Epidermal melanocyte (primary cell): ENCODE data around the gene OTOS.

Experiments
- DNase-seq: peaks from one replicate; pipeline ENCODE4 v3.0.0; 2011; ENCODE audit warnings: low spot score; ENCODE audit not compliant: insufficient read length

Gene OTOS

GRCh38 chr2:240137596-240138253 is 2.7 kb downstream of the OTOS start:
- no peak for DNase-seq

GRCh38 chr2:240136671-240137292 is 3.7 kb downstream of the OTOS start:
- DNase-seq: no peak

GRCh38 chr2:240136013-240136670 is 4.3 kb downstream of the OTOS start, which contains the start of gene COPS9:
COPS9 (minus strand) TSS chr2:240136305; CDS start chr2:240136284, 21 bp downstream.
- DNase-seq: peak; percentile 94

- DNase-seq: no peak
Observed at GRCh38 chr2:240135706-240136012, 4.8 kb downstream of the OTOS start.

- no peak for DNase-seq
Observed at GRCh38 chr2:240134956-240135520, 5.4 kb downstream of the OTOS start.

GRCh38 chr2:240134466-240134865 is 6.0 kb downstream of the OTOS start:
- no peak for DNase-seq

GRCh38 chr2:240133401-240133800 is 7.1 kb downstream of the OTOS start:
- no peak for DNase-seq

- no peak for DNase-seq
Observed at GRCh38 chr2:240132651-240132980, 7.8 kb downstream of the OTOS start.

- DNase-seq: no peak
Observed at GRCh38 chr2:240131941-240132650, 8.4 kb downstream of the OTOS start.

GRCh38 chr2:240131296-240131695 is 9.2 kb downstream of the OTOS start:
- no peak for DNase-seq

- no peak for DNase-seq
Observed at GRCh38 chr2:240130393-240131195, 9.9 kb downstream of the OTOS start.

- no peak for DNase-seq
Observed at GRCh38 chr2:240129731-240130392, 10.6 kb downstream of the OTOS start.

- no peak for DNase-seq
Observed at GRCh38 chr2:240129311-240129710, 11.1 kb downstream of the OTOS start.

GRCh38 chr2:240128608-240129145 is 11.8 kb downstream of the OTOS start:
- DNase-seq: no peak

GRCh38 chr2:240127911-240128607 is 12.4 kb downstream of the OTOS start:
- no peak for DNase-seq

- DNase-seq: no peak
Observed at GRCh38 chr2:240127191-240127750, 13.2 kb downstream of the OTOS start.

GRCh38 chr2:240126731-240127130 is 13.7 kb downstream of the OTOS start:
- DNase-seq: no peak

GRCh38 chr2:240125742-240126141 is 14.7 kb downstream of the OTOS start:
- DNase-seq: no peak

- DNase-seq: no peak
Observed at GRCh38 chr2:240124651-240125030, 15.8 kb downstream of the OTOS start.
